Ovary (tissue), 3 donors: Measurements from ENCODE around the gene SH2D4B.

ENCODE experiments used
- EP300 ChIP-seq: sonication (generic); formaldehyde crosslinking; IDR thresholded peaks from one replicate; pipeline ENCODE4 v1.6.1; 2017; ENCODE audit warnings: antibody characterized with exemption
- POLR2A ChIP-seq: fragments of 450-650 bp; IDR thresholded peaks from one replicate; pipeline ENCODE4 v1.6.1; 2017; ENCODE audit warnings: antibody characterized with exemption, mild to moderate bottlenecking, moderate library complexity
- TF ChIP-seq, protein P1 (sequence below), 3 donors: fragments of 450-650 bp in 2 of 3; fragments of 200-600 bp in 1 of 3; IDR thresholded peaks; one replicate each; pipeline versions ENCODE4 v1.5.1 to v1.8.0; 2016 to 2022; ENCODE audit warnings: antibody characterized with exemption in 3 of 3, mild to moderate bottlenecking in 1 of 3
- donor health status: DM: no; HTN: no; CAD: no.

DNA sequence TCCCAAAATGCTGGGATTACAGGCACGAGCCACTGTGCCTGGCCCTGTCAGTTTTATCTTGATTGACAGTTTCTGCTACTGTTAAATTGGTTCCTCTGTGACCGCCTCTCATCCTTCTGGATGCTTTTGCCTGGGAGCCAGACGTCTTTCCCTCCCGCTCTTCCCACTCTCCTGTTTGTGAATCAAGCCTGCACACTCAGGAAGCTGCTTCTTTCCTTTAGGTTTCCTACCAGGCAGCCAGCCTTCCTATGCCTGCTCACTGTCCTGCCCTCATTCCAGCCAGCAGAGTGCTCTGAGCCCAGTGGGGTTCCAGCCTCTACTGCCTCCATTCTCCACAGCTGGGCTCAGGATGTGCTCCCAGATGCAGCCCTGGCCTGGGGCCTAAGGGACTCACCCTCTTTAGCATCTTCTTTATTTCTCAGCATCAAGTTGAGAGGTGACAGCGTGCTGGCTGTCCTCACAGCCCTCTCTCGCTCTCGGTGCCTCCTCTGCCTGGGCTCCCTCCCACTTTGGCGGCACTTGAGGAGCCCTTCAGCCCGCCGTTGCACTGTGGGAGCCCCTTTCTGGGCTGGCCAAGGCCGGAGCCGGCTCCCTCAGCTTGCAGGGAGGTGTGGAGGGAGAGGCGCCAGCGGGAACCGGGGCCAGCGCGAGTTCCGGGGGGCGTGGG, 5.1 kb downstream of the SH2D4B start:
- TF ChIP-seq, protein P1, sequence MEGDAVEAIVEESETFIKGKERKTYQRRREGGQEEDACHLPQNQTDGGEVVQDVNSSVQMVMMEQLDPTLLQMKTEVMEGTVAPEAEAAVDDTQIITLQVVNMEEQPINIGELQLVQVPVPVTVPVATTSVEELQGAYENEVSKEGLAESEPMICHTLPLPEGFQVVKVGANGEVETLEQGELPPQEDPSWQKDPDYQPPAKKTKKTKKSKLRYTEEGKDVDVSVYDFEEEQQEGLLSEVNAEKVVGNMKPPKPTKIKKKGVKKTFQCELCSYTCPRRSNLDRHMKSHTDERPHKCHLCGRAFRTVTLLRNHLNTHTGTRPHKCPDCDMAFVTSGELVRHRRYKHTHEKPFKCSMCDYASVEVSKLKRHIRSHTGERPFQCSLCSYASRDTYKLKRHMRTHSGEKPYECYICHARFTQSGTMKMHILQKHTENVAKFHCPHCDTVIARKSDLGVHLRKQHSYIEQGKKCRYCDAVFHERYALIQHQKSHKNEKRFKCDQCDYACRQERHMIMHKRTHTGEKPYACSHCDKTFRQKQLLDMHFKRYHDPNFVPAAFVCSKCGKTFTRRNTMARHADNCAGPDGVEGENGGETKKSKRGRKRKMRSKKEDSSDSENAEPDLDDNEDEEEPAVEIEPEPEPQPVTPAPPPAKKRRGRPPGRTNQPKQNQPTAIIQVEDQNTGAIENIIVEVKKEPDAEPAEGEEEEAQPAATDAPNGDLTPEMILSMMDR (IDR thresholded peaks at IDR 0.05), result no peak
- TF ChIP-seq POLR2A (no peak), EP300 (no peak)
